ENCODE measurements around the gene TMEM270. TPM values are rescaled to one million over a fixed set of nuclear protein-coding genes. Genes with fewer than 3 reads are reported as not detected.
A peak's percentile ranks its signal among the peaks of the same experiment; 100 is the strongest.
"Not testable (repeated sequence)": the region's sequence is repeated elsewhere in the genome, so short reads cannot be mapped to it uniquely, and the experiment has no call there.

The TMEM270 gene
- total RNA-seq, 2 experiments from 2014 or later: not detected

DNA sequence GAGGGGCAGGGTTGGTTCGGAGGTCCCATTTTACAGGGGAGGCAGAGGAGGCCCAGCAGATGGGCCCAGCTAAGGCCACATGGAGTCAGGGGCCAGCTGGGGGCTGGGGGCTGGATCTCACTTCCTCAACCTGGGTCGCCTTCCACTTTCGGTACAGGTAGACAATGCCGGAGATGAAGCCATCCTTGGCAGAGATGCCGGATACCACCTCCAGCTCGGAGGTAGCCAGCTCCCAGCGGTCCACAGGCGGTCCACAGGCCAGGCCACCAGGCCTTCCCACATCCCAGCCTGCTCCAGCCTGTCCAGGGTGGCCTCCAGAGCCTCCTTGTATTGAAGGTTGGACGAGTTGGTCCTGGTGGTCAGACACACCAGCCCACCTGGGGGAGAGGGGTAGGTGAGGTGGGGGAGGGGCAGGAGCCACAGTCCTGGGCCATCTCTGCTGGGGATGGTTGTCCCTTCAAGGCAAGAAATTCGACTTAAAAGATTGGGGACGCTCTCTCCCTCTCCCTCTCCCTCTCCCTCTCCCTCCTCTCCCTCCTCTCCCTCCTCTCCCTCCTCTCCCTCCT lies 26.2 kb upstream of the TMEM270 start:
- Mint-ChIP-seq H3K27me3 (ENCODE audit: low read depth) (no peaks in the 10 kb centered on the region), H3K9me3 (ENCODE audit: insufficient read depth) (no peaks in the 10 kb centered on the region), H3K27ac (no peak overlapping the region), H3K4me1 (ENCODE audit: low read depth) (peaks cover 8% of the 10 kb centered on the region), H3K36me3 (ENCODE audit: low read depth) (no peaks in the 10 kb centered on the region), H3K4me3 (no peak overlapping the region)
- ATAC-seq (no peak), DNase-seq (no peak)
- ChIA-PET CTCF (no interaction called here), POLR2A (no interaction called here)

DNA sequence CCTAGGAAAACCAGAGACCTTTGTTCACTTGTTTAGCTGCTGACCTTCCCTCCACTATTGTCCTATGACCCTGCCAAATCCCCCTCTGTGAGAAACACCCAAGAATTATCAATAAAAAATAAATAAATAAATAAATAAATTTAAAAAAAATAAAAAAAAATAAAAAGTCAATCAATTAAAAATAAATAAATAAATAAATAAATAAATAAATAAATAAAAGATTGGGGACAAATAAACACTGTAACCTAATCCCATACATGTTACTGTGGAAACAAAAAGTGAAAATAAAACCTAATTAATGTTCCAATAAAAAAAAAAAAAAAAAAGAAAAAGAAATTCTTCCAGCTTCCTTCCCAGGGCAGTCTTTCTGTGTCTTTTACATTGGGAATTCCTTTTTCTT lies 23.8 kb upstream of the TMEM270 start:
- H3K9me3 Mint-ChIP-seq (ENCODE audit: insufficient read depth): not testable (repeated sequence)

DNA sequence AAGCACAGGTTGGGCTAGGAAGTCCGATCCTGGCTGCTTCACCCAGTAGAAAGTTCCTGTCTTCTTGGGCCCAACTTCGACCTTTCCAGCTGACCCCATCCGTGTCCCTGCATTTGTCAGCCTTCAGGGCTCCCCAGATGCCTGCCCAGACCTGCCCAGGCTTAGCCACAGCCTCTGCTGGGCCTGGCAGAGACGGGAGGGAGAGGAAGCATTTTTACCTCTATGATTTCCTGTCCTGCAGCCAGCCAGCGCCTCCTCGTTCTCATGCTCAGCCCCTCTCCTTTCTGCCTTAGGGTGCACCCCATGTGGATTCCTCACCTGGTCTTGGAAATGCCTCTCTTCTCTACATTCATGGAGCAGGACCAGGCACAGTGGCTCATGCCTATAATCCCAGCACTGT lies 22.3 kb upstream of the TMEM270 start:
- DNase-seq (no peak), ATAC-seq (no peak)
- peaks cover 20% of the 10 kb centered on the region for H3K4me1 Mint-ChIP-seq (ENCODE audit: low read depth)
- peaks cover under 1% of the 10 kb centered on the region for H3K27me3 Mint-ChIP-seq (ENCODE audit: low read depth)
- H3K27ac Mint-ChIP-seq: no peak overlapping the region
- no peak overlapping the region for H3K4me3 Mint-ChIP-seq
- no peaks in the 10 kb centered on the region for H3K9me3 Mint-ChIP-seq (ENCODE audit: insufficient read depth)
- ChIA-PET POLR2A (interaction anchor here (0.6 kb wide), 1 partner anchor 9 kb away, joined by 3 read pairs; no protein-coding TSS in a partner anchor), CTCF (no interaction called here)
- no peaks in the 10 kb centered on the region for H3K36me3 Mint-ChIP-seq (ENCODE audit: low read depth)

More for the DNA sequence above, 23.8 kb upstream of the TMEM270 start:
- POLR2A ChIA-PET; H3K4me3 Mint-ChIP-seq; H3K27ac Mint-ChIP-seq; H3K27me3 Mint-ChIP-seq (ENCODE audit: low read depth); DNase-seq; H3K36me3 Mint-ChIP-seq (ENCODE audit: low read depth); ATAC-seq: not testable (repeated sequence)
- CTCF ChIA-PET: interaction anchor here (1.2 kb wide), 1 partner anchor 18 kb away, joined by 4 read pairs; no protein-coding TSS in a partner anchor
- peaks cover 18% of the 10 kb centered on the region for H3K4me1 Mint-ChIP-seq (ENCODE audit: low read depth)

DNA sequence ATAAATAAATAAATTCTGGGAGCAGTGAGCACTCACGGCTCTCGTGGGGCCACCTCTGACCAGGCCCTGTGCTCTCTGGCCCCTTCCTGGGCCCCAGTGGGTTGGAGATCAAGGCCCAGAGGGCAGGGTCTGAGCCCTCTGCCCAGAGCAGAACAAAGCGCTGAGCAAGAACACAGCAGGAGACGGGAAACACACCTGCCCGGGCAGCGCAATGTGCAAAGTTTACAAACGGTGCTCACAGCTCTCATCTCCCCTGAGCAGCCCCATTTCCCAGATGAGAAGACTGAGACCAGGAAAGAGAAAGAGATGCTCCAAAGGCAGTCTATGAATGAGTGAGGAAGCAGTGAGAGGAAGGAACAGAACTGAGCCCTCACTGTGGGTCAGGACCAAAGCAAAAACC lies 21.7 kb upstream of the TMEM270 start:
- Mint-ChIP-seq H3K4me1 (ENCODE audit: low read depth) (peaks cover 24% of the 10 kb centered on the region), H3K9me3 (ENCODE audit: insufficient read depth) (no peaks in the 10 kb centered on the region), H3K27me3 (ENCODE audit: low read depth) (peaks cover 5% of the 10 kb centered on the region), H3K36me3 (ENCODE audit: low read depth) (no peaks in the 10 kb centered on the region), H3K4me3 (no peak overlapping the region), H3K27ac (no peak overlapping the region)
- DNase-seq (no peak), ATAC-seq (no peak)
- POLR2A ChIA-PET: interaction anchor here (0.6 kb wide), 1 partner anchor 10 kb away, joined by 3 read pairs; no protein-coding TSS in a partner anchor
- CTCF ChIA-PET: no interaction called here

DNA sequence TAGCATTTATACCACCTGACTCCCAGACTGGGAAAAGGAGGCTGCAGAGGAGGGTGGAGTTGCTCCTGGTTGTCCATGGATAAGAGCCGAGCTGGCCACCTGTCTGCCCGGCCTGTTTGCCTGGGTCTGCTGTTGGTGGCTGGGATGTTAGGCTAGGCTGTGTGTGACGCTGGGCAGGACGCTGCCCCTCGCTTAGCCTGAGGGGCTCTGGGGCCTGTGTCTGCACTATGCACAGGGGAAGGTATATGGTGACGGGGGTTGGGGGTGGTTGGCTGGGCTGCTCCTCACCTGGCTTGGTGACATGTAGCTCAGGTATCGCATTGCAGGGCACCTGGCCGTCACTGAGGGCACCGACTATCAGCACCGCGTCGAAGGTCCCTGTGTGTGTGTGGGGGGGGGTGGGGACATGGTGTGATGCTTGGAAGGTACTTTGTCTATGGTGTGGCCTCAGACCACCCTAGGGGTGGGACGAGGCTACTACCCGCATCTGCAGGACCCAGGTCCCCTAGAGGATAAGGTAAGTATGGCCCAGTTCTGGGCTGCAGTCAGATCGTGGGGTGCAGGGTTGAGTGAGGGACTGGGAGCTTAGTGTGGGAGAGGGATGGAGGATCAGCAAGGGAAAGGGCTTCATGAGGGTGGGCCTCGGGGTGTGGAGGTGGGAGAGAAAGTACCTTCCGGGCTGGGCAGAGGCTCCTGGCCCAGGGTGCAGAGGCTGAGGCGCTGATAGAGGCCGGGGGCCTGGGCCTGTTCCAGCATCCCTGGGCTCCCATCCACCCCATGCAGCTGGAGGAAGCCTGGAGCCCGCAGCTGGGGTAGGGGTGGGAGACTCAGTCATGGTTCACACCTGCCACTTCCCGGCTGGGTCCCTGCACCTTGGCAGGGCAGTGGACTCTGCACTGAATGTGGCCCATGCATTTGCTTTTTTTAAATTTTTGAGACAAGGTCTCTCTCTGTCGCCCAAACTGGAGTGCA lies 20.9 kb upstream of the TMEM270 start:
- no peak overlapping the region for H3K4me3 Mint-ChIP-seq
- no peaks in the 10 kb centered on the region for H3K9me3 Mint-ChIP-seq (ENCODE audit: insufficient read depth)
- peaks cover 24% of the 10 kb centered on the region for H3K4me1 Mint-ChIP-seq (ENCODE audit: low read depth)
- peaks cover 9% of the 10 kb centered on the region for H3K27me3 Mint-ChIP-seq (ENCODE audit: low read depth)
- POLR2A ChIA-PET: no interaction called here
- H3K27ac Mint-ChIP-seq: no peak overlapping the region
- no peaks in the 10 kb centered on the region for H3K36me3 Mint-ChIP-seq (ENCODE audit: low read depth)
- DNase-seq: no peak
- no peak for ATAC-seq
- CTCF ChIA-PET: no interaction called here

DNA sequence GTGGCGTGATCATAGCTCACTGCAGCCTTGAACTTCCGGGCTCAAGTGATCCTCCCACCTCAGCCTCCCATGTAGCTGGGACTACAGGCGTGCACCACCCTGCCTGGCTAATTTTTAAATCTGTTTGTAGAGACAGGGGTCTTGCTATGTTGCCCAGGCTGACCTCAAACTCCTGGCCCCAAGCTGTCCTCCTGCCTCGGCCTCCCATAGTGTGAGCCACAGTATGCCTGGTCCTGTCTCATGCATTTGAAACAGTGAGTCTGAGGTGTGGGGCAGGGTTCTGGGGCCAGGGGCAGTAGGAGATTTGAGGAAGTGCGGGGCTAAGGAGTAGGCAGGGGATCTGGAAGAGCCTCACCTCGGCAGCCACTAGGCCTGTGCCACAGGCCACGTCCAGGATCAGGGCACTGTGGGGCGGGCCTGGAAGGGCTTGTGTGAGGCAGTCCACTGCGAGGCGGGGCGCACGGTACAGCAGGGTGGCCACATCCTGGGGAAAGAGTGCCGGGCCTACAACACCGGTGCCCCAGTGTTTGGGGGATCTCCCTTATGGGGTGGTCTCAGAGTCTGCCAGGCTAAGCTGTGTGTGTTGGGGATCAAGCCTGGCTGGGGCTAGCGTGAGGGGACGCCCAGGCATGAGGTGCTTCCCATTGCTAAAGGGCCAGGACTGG lies 20.1 kb upstream of the TMEM270 start:
- Mint-ChIP-seq H3K4me1 (ENCODE audit: low read depth) (peaks cover 24% of the 10 kb centered on the region), H3K36me3 (ENCODE audit: low read depth) (no peaks in the 10 kb centered on the region), H3K27me3 (ENCODE audit: low read depth) (peaks cover 9% of the 10 kb centered on the region), H3K9me3 (ENCODE audit: insufficient read depth) (no peaks in the 10 kb centered on the region), H3K27ac (no peak overlapping the region), H3K4me3 (no peak overlapping the region)
- ATAC-seq (no peak), DNase-seq (no peak)
- CTCF ChIA-PET: no interaction called here
- POLR2A ChIA-PET: no interaction called here

DNA sequence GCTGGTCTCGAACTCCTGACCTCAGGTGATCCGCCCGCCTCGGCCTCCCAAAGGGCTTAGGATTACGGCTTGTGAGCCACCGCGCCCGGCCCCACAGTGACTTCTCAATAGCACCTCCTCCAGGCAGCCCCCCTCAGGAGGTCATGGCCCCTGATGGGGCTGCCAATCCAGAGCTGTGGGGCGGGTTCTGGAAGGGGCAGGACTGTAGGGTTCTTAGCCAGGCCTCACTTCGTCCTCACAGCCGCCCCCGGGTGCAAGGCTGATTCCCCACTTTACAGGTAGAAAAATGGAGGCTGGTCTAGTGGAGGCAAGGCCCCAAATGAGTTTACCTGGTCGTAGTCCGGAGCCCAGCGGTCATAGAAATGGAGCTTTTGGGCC lies 19.3 kb upstream of the TMEM270 start:
- Mint-ChIP-seq H3K9me3 (ENCODE audit: insufficient read depth) (no peaks in the 10 kb centered on the region), H3K27ac (no peak overlapping the region), H3K4me1 (ENCODE audit: low read depth) (peaks cover 24% of the 10 kb centered on the region), H3K4me3 (peak overlapping the region; percentile 80), H3K27me3 (ENCODE audit: low read depth) (peaks cover 9% of the 10 kb centered on the region), H3K36me3 (ENCODE audit: low read depth) (no peaks in the 10 kb centered on the region)
- ATAC-seq (no peak), DNase-seq (no peak)
- POLR2A ChIA-PET: interaction anchor here (1.1 kb wide), 1 partner anchor 102 kb away, joined by 5 read pairs; no protein-coding TSS in a partner anchor
- CTCF ChIA-PET: no interaction called here

DNA sequence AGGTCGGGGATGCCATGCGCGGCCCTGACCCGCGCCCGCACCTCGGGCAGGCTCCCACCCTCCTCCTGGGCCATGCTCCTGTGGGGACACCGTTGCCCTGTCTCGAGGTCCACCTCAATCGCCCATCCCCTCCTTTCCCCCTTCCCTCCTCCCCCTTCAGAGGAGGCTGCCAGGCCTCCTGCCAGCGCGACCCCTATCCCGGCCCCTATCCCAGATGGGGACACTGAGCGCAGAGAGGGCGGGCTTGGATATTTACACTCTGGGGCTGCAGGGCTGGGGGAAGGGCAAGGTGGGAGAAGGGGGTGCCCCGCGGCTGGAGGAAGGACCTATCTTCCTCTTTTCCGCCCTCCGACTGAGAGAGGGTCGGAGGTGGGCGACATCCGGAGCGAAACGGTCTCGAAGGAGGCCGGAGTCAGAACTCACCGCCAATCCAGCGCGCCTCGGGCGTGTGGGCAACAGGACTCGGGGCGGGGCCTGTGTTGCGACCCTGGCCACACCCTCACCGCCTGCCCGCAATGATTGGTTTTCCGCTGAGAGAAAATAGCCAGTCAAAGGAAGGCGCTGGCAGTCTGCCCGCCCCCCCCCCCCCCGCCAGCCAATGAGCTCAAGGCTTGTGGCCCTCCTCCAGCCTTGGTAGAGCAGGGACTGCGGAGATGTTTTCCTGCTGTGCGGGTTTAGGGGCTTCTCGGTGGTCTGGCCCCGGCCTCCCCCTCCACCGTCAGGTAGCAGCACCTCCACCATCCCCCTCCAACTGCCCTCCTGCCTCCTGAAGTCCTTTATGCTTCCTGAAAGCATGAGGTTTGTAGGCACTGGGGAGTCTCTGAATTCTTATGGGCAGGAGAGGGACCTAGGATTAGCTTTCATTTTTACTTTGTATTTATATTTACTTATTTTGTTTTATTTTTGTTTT lies 18.6 kb upstream of the TMEM270 start, which contains the start of gene METTL27:
Gene METTL27 (minus strand): TSS at position 450 of the 910 bp plus-strand sequence. CDS start 376 bp downstream, at position 74.
- no peaks in the 10 kb centered on the region for H3K9me3 Mint-ChIP-seq (ENCODE audit: insufficient read depth)
- H3K36me3 Mint-ChIP-seq (ENCODE audit: low read depth): no peaks in the 10 kb centered on the region
- H3K4me1 Mint-ChIP-seq (ENCODE audit: low read depth): peaks cover 24% of the 10 kb centered on the region
- peak within 1 kb of the TSS; percentile 83 for H3K27ac Mint-ChIP-seq
- POLR2A ChIA-PET: interaction anchor here (1.1 kb wide), 1 partner anchor 103 kb away, joined by 5 read pairs; no protein-coding TSS in a partner anchor
- peak; percentile 94 for DNase-seq
- H3K27me3 Mint-ChIP-seq (ENCODE audit: low read depth): peaks cover 9% of the 10 kb centered on the region
- ATAC-seq: peak; percentile 99
- H3K4me3 Mint-ChIP-seq: peak within 1 kb of the TSS; percentile 80
- CTCF ChIA-PET: interaction anchor here (0.5 to 1.4 kb wide), 5 partner anchors 12 to 184 kb away, joined by 3 to 9 read pairs (median 3); no protein-coding TSS in a partner anchor

DNA sequence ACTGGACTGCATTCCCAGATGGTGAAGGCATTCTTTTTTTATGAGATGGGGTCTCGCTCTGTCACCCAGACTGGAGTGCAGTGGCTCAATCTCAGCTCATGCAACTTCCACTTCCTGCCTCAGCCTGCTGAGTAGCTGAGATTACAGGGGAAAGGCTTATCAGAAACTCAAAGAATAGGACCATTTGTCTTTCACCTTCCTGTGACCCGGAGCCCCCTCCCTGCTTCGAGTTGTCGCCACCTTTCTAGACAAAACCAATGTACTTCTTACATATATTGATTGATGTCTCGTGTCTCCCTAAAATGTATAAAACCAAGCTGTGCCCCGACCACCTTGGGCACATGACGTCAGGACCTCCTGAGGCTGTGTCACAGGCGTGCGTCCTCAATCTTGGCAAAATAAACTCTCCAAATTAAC lies 16.8 kb upstream of the TMEM270 start:
- ChIA-PET POLR2A (no interaction called here), CTCF (interaction anchor here (1.1 to 1.4 kb wide), 2 partner anchors 11 to 110 kb away, joined by 3 to 5 read pairs; no protein-coding TSS in a partner anchor)
- H3K27me3 Mint-ChIP-seq (ENCODE audit: low read depth): peaks cover 11% of the 10 kb centered on the region

DNA sequence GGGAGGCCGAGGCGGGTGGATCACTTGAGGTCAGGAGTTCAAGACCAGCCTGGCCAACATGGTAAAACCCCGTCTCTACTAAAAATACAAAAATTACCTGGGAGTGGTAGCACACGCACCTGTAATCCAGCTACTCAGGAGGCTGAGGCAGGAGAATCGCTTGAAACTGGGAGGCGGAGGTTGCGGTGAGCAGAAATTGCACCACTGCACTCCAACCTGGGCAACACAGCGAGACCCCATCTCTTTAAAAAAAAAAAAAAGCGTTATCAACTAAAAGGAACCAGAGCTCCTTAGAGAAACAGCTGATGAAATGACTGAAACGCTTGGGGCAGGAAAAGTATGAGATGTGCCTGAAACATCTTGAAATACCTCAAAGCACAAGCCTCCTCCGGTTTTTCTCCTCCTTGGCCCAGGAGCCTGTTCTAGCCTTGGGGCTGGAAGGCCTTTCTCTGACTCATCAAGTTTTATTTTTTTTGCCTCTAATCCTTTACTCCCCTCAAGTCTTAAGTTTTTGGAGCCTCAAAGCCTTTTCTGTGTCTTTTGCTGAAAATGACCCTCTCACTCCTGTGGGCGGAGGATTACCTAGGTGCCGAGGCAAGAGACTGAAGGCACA lies 16.0 kb upstream of the TMEM270 start:
- H3K9me3 Mint-ChIP-seq (ENCODE audit: insufficient read depth): no peaks in the 10 kb centered on the region
- no peak for DNase-seq
- CTCF ChIA-PET: interaction anchor here (1.4 kb wide), 1 partner anchor 111 kb away, joined by 5 read pairs; no protein-coding TSS in a partner anchor

More for the DNA sequence above, 16.8 kb upstream of the TMEM270 start:
- no peaks in the 10 kb centered on the region for H3K36me3 Mint-ChIP-seq (ENCODE audit: low read depth)
- no peak overlapping the region for H3K27ac Mint-ChIP-seq
- DNase-seq (no peak), ATAC-seq (no peak)
- peaks cover 15% of the 10 kb centered on the region for H3K4me1 Mint-ChIP-seq (ENCODE audit: low read depth)
- no peaks in the 10 kb centered on the region for H3K9me3 Mint-ChIP-seq (ENCODE audit: insufficient read depth)
- H3K4me3 Mint-ChIP-seq: no peak overlapping the region

More for the DNA sequence above, 16.0 kb upstream of the TMEM270 start:
- Mint-ChIP-seq H3K4me1 (ENCODE audit: low read depth) (peaks cover 18% of the 10 kb centered on the region), H3K27ac (no peak overlapping the region), H3K27me3 (ENCODE audit: low read depth) (peaks cover 11% of the 10 kb centered on the region), H3K4me3 (no peak overlapping the region), H3K36me3 (ENCODE audit: low read depth) (no peaks in the 10 kb centered on the region)
- POLR2A ChIA-PET: no interaction called here
- ATAC-seq: no peak

All from activated CD8-positive, alpha-beta T cell treated with anti-CD3 and anti-CD28 coated beads, Interleukin-2, amount 10 ng/mL, durations not matched to agents 7 days and 5 days (primary cell).